Mesendoderm (in vitro differentiated cells): Measurements from ENCODE around the gene ZNF397.

Experiments
- DNase-seq: peaks from one replicate; pipeline ENCODE4 v3.0.0; 2013
- H2AK5ac ChIP-seq: 2 replicates; pipeline ENCODE4 v1.6.1; 2013; ENCODE audit warnings: low read length, inconsistent platforms
- H2BK120ac ChIP-seq: 2 replicates; pipeline ENCODE4 v1.6.1; 2013; ENCODE audit warnings: low read depth, mild to moderate bottlenecking, low read length, moderate library complexity, mixed read lengths
- H2BK15ac ChIP-seq: replicated peaks from 2 replicates; pipeline ENCODE4 v1.6.1; 2013; ENCODE audit warnings: low read depth, mild to moderate bottlenecking, moderate library complexity
- H2BK5ac ChIP-seq: 2 replicates; pipeline ENCODE4 v1.6.1; 2013; ENCODE audit warnings: low read length, inconsistent platforms
- H3K18ac ChIP-seq: 2 replicates; pipeline ENCODE4 v1.6.1; 2013; ENCODE audit warnings: mild to moderate bottlenecking, low read length, mixed read lengths
- H3K23ac ChIP-seq: one replicate; pipeline ENCODE4 v1.6.1; 2013; ENCODE audit warnings: low read length
- H3K27ac ChIP-seq: 2 replicates; pipeline ENCODE4 v1.5.1; 2013; ENCODE audit warnings: low read depth, mild to moderate bottlenecking, inconsistent platforms, low read length, moderate library complexity
- H3K27me3 ChIP-seq: 2 replicates; pipeline ENCODE4 v1.6.1; 2013; ENCODE audit warnings: low read length, control low read depth, mild to moderate bottlenecking, inconsistent platforms; ENCODE audit not compliant: insufficient read depth, poor library complexity
- H3K36me3 ChIP-seq: 2 replicates; pipeline ENCODE4 v1.6.1; 2013; ENCODE audit warnings: low read length, inconsistent platforms; ENCODE audit not compliant: control insufficient read depth, insufficient read depth
- H3K4ac ChIP-seq: one replicate; pipeline ENCODE4 v1.6.1; 2013; ENCODE audit warnings: low read depth, mild to moderate bottlenecking, low read length, moderate library complexity
- H3K4me1 ChIP-seq: 2 replicates; pipeline ENCODE4 v1.6.1; 2013; ENCODE audit warnings: low read depth, low read length, inconsistent platforms; ENCODE audit not compliant: control insufficient read depth
- H3K4me2 ChIP-seq: 2 replicates; pipeline ENCODE4 v1.6.1; 2013; ENCODE audit warnings: low read length
- H3K4me3 ChIP-seq: 2 replicates; pipeline ENCODE4 v1.5.1; 2013; ENCODE audit warnings: mild to moderate bottlenecking, low read length
- H3K56ac ChIP-seq: one replicate; pipeline ENCODE4 v1.6.1; 2013; ENCODE audit warnings: low read length
- H3K79me1 ChIP-seq: 2 replicates; pipeline ENCODE4 v1.6.1; 2013; ENCODE audit warnings: low read length, inconsistent platforms
- H3K79me2 ChIP-seq: 2 replicates; pipeline ENCODE4 v1.6.1; 2013; ENCODE audit warnings: mild to moderate bottlenecking, low read length; ENCODE audit not compliant: control insufficient read depth, insufficient read depth
- H3K9ac ChIP-seq: 2 replicates; pipeline ENCODE4 v1.6.1; 2013; ENCODE audit warnings: low read length, inconsistent platforms
- H4K5ac ChIP-seq: one replicate; pipeline ENCODE4 v1.6.1; 2013; ENCODE audit warnings: low read length
- H4K8ac ChIP-seq: one replicate; pipeline ENCODE4 v1.6.1; 2013; ENCODE audit warnings: low read depth, mild to moderate bottlenecking, control low read depth, low read length, moderate library complexity
- WGBS: extraction: QIAGEN DNeasy Blood & Tissue Kit; methylation state at CpG from one replicate; pipeline ENCODE4 v1.1.7; 2013; ENCODE audit warnings: low lambda C conversion rate, missing lambda C conversion rate; ENCODE audit not compliant: insufficient coverage; ENCODE audit errors: extremely low coverage; 5-methylcytosine and 5-hydroxymethylcytosine counted together

The ZNF397 gene

GRCh38 chr18:35271656-35272055 lies 30.8 kb downstream of the ZNF397 start:
- Histone ChIP-seq H3K79me1 (no peaks in the 10 kb centered on the region), H2AK5ac (no peak overlapping the region), H3K79me2 (no peaks in the 10 kb centered on the region), H3K23ac (no peak overlapping the region), H3K56ac (no peak overlapping the region), H3K27ac (no peak overlapping the region), H2BK15ac (no peak overlapping the region), H3K27me3 (no peaks in the 10 kb centered on the region), H3K4me2 (no peak overlapping the region), H3K9ac (no peak overlapping the region), H3K4me3 (no peak overlapping the region), H3K4ac (no peak overlapping the region), H2BK120ac (no peak overlapping the region), H3K4me1 (no peaks in the 10 kb centered on the region), H4K5ac (no peak overlapping the region), H3K36me3 (no peaks in the 10 kb centered on the region), H3K18ac (no peak overlapping the region), H2BK5ac (no peak overlapping the region), H4K8ac (no peak overlapping the region)
- DNase-seq: no peak
- WGBS: no CpG with 5 or more reads among the region's 35 CpGs

DNA sequence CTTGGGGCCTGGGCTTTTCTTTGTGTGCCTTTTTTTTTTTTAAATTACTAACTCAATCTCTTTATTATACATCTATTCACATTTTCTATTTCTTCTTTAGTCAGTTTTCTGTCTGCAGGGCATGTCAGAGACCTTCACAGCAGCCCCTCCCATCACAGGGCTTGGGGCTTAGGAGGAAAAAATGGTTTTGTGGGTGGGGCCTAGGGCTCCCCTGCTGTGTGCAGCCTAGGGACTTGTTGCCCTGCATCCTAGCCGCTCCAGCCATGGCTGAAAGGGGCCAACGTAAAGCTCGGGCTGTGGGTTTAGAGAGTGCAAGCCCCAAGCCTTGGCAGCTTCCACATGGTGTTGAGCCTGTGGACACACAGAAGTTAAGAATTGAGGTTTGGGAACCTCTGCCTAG lies 35.4 kb downstream of the ZNF397 start:
- no peak overlapping the region for H2BK120ac ChIP-seq

DNA sequence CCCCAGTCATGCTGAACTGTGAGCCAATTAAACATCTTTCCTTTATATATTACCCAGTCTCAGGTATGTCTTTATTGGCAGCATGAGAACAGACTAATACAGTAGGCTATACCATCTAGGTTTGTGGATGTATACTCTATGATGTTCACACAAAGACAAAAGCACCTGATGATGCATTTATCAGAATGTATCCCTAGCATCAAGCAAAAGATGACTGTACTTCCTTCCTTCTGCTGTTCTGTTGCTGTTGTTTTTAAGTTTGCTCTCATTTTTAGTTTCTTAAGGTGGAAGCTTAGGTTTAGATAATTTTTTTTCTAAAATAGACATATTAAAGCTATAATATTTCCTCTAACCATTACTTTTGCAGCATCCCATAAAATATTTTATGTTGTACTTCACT lies 36.8 kb downstream of the ZNF397 start:
- Histone ChIP-seq H3K23ac (no peak overlapping the region), H2BK120ac (no peak overlapping the region), H2AK5ac (no peak overlapping the region), H2BK5ac (no peak overlapping the region), H3K9ac (no peak overlapping the region), H3K4me3 (no peak overlapping the region), H3K18ac (no peak overlapping the region), H2BK15ac (no peak overlapping the region), H3K4me1 (no peaks in the 10 kb centered on the region), H4K5ac (no peak overlapping the region), H3K4ac (no peak overlapping the region), H4K8ac (no peak overlapping the region), H3K79me2 (no peaks in the 10 kb centered on the region), H3K4me2 (no peak overlapping the region), H3K79me1 (no peaks in the 10 kb centered on the region), H3K36me3 (no peaks in the 10 kb centered on the region), H3K27ac (no peak overlapping the region), H3K56ac (no peak overlapping the region), H3K27me3 (no peaks in the 10 kb centered on the region)
- no peak for DNase-seq

More for the DNA sequence above, 35.4 kb downstream of the ZNF397 start:
- Histone ChIP-seq H2BK5ac (no peak overlapping the region), H3K4me3 (no peak overlapping the region), H3K4ac (no peak overlapping the region), H3K4me1 (no peaks in the 10 kb centered on the region), H3K4me2 (no peak overlapping the region), H3K27ac (no peak overlapping the region), H2BK15ac (no peak overlapping the region), H3K79me1 (no peaks in the 10 kb centered on the region), H4K5ac (no peak overlapping the region), H4K8ac (no peak overlapping the region), H3K27me3 (no peaks in the 10 kb centered on the region), H3K9ac (no peak overlapping the region), H2AK5ac (no peak overlapping the region), H3K79me2 (no peaks in the 10 kb centered on the region), H3K18ac (no peak overlapping the region), H3K23ac (no peak overlapping the region), H3K56ac (no peak overlapping the region), H3K36me3 (no peaks in the 10 kb centered on the region)
- WGBS: no CpG with 5 or more reads among the region's 3 CpGs
- no peak for DNase-seq

DNA sequence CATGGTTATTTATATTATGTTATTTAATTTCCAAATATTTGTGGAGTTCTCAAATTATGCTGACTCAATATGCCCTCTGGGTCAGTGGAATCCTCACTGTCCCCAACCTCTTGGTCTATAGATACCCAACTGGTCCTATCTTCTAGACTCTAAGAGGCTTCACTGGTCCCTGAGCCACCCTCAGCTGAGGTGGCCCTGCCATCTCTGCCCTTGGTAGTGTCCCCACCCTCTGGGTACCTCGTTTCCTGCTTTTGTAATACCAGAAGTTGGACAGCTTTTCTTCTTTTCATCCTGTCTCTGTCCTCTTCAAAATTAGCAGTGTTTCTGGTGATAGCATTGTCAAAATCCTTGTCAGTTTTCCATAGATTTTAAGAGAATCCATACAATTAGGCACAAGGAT lies 37.3 kb downstream of the ZNF397 start:
- Histone ChIP-seq H4K8ac (no peak overlapping the region), H3K27me3 (no peaks in the 10 kb centered on the region), H2AK5ac (no peak overlapping the region), H3K4ac (no peak overlapping the region), H3K4me2 (no peak overlapping the region), H3K18ac (no peak overlapping the region), H3K56ac (no peak overlapping the region), H3K23ac (no peak overlapping the region), H2BK120ac (no peak overlapping the region), H3K36me3 (no peaks in the 10 kb centered on the region), H2BK15ac (no peak overlapping the region), H3K79me1 (no peaks in the 10 kb centered on the region), H4K5ac (no peak overlapping the region), H3K9ac (no peak overlapping the region), H3K4me1 (no peaks in the 10 kb centered on the region), H2BK5ac (no peak overlapping the region), H3K79me2 (no peaks in the 10 kb centered on the region), H3K4me3 (no peak overlapping the region), H3K27ac (no peak overlapping the region)
- no CpG with 5 or more reads among the region's 1 CpG for WGBS
- no peak for DNase-seq

DNA sequence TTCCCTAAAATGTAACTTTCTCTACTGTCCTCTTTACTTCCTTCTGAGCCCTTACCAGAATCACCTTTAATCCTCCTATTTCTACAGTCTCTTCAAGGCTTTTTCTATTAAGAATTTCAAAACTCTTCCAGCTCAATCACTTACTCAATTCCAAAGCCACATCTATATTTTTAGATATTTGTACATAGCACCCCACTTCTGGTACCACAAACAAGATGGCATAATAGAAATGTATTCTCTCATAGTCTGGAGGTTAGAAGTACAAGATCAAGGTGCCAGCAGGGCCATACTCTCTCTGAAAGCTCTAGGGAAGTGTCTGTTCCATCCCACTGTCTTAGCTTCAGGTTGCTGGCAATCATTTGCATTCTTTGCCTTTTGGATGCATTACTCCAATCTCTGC lies 38.1 kb downstream of the ZNF397 start:
- Histone ChIP-seq H3K4ac (no peak overlapping the region), H3K4me1 (no peaks in the 10 kb centered on the region), H3K27ac (no peak overlapping the region), H3K4me3 (peak overlapping the region; percentile 17), H3K23ac (no peak overlapping the region), H3K9ac (no peak overlapping the region), H2BK15ac (no peak overlapping the region), H3K36me3 (no peaks in the 10 kb centered on the region), H4K5ac (no peak overlapping the region), H2BK5ac (no peak overlapping the region), H2AK5ac (no peak overlapping the region), H4K8ac (no peak overlapping the region), H3K79me1 (no peaks in the 10 kb centered on the region), H2BK120ac (no peak overlapping the region), H3K4me2 (no peak overlapping the region), H3K18ac (no peak overlapping the region), H3K56ac (no peak overlapping the region), H3K27me3 (no peaks in the 10 kb centered on the region), H3K79me2 (no peaks in the 10 kb centered on the region)
- no peak for DNase-seq

GRCh38 chr18:35282353-35282752 lies 41.5 kb downstream of the ZNF397 start:
- H3K27ac ChIP-seq: no peak overlapping the region
- H3K4me1 ChIP-seq: no peaks in the 10 kb centered on the region
- no peak overlapping the region for H4K5ac ChIP-seq
- no peak overlapping the region for H3K4me3 ChIP-seq
- no peak overlapping the region for H4K8ac ChIP-seq
- H3K79me1 ChIP-seq: no peaks in the 10 kb centered on the region
- H3K79me2 ChIP-seq: no peaks in the 10 kb centered on the region
- no peak overlapping the region for H2BK5ac ChIP-seq
- WGBS: no CpG with 5 or more reads among the region's 1 CpG
- no peak overlapping the region for H3K9ac ChIP-seq
- no peak for DNase-seq
- H3K4me2 ChIP-seq: no peak overlapping the region
- no peak overlapping the region for H3K56ac ChIP-seq
- no peaks in the 10 kb centered on the region for H3K27me3 ChIP-seq
- H2AK5ac ChIP-seq: no peak overlapping the region
- H3K36me3 ChIP-seq: no peaks in the 10 kb centered on the region
- no peak overlapping the region for H2BK120ac ChIP-seq
- H3K18ac ChIP-seq: no peak overlapping the region
- H2BK15ac ChIP-seq: no peak overlapping the region
- H3K4ac ChIP-seq: no peak overlapping the region
- no peak overlapping the region for H3K23ac ChIP-seq
